K562 (cell line): ENCODE measurements around the gene ZDHHC8. TPM values are rescaled to one million over a fixed set of nuclear protein-coding genes. Genes with fewer than 3 reads are reported as not detected.
A peak's percentile ranks its signal among the peaks of the same experiment; 100 is the strongest.

Experiments used
- ATAC-seq: fragments of 200-7000 bp; cut with Tn5 transposase; 3 replicates; pipeline ENCODE4 v1.9.1; 2020; ENCODE audit warnings: moderate library complexity
- BruUV-seq: library from RNA; stranded (reverse); fragments of 400-500 nt; replicated peaks from 2 replicates; lab custom pipeline; 2021; lab: Mats Ljungman, UMichigan
- CTCF ChIA-PET: fragments of 300-600 bp; formaldehyde crosslinking; extraction: SDS; loops from one replicate; lab custom pipeline; 2021; ENCODE audit warnings: low intra/inter-chr PET ratio; lab: Yijun Ruan, JAX
- POLR2A ChIA-PET: fragments of 300-600, 350-650 bp; sonication (Branson Sonifier 250); formaldehyde crosslinking; extraction: SDS; loops from one replicate; lab custom pipeline; 2021; ENCODE audit warnings: antibody characterized with exemption, inconsistent platforms; lab: Yijun Ruan, JAX
- DNase-seq, 4 experiments: peaks; one replicate each; pipeline versions ENCODE4 v3.0.0 to v3.0.0-alpha.2; 2011 to 2018; ENCODE audit warnings: low spot score in 3 of 4, mixed read lengths in 3 of 4; ENCODE audit errors: extremely low read depth in 1 of 4
- FAIRE-seq: peaks from 2 replicates; lab custom pipeline; 2011; peaks lifted over from hg19 to GRCh38; lab: Jason Lieb, UNC
- H2AFZ ChIP-seq: 2 replicates; pipeline ENCODE4 v1.6.0; 2011; ENCODE audit warnings: low read depth, low read length, control low read depth, inconsistent platforms
- H3K27ac ChIP-seq: fragments of 200-600 bp; 3 replicates; pipeline ENCODE4 v1.8.0; 2011; ENCODE audit warnings: low read depth, mild to moderate bottlenecking, control low read depth, inconsistent platforms, low read length, moderate library complexity, mixed read lengths; ENCODE audit errors: extremely low read depth
- H3K27me3 ChIP-seq, 2 experiments: fragments of 300-600 bp in 1 of 2; 2 replicates in 1 of 2; 3 replicates in 1 of 2; pipeline versions ENCODE4 v1.6.0 to v1.8.0; 2011; ENCODE audit warnings: inconsistent platforms in 2 of 2, low read length in 2 of 2, mild to moderate bottlenecking in 1 of 2, mixed read lengths in 1 of 2, moderate library complexity in 1 of 2; ENCODE audit not compliant: control insufficient read depth in 2 of 2, insufficient read depth in 2 of 2
- H3K36me3 ChIP-seq: fragments of 300-600 bp; 3 replicates; pipeline ENCODE4 v1.8.0; 2011; ENCODE audit warnings: mild to moderate bottlenecking, low read length, inconsistent platforms; ENCODE audit not compliant: control insufficient read depth, insufficient read depth
- H3K4me1 ChIP-seq, 2 experiments: fragments of 200-600 bp in 1 of 2; replicated peaks in 1 of 2; 2 replicates in 1 of 2; 3 replicates in 1 of 2; pipeline versions ENCODE4 v1.5.1 to v1.8.0; 2011; ENCODE audit warnings: inconsistent platforms in 2 of 2, low read length in 2 of 2, mild to moderate bottlenecking in 1 of 2, mixed read lengths in 1 of 2, moderate library complexity in 1 of 2; ENCODE audit not compliant: control insufficient read depth in 2 of 2, insufficient read depth in 2 of 2
- H3K4me2 ChIP-seq: 2 replicates; pipeline ENCODE4 v1.6.1; 2011; ENCODE audit warnings: low read length, control low read depth, inconsistent platforms, mixed read lengths; ENCODE audit not compliant: insufficient read depth
- H3K4me3 ChIP-seq: fragments of 200-600 bp; sonication (generic), shearing (Covaris generic); 2 replicates; pipeline ENCODE4 v1.5.1; 2016; ENCODE audit warnings: control low read depth, inconsistent platforms
- H3K79me2 ChIP-seq: fragments of 200-600 bp; 3 replicates; pipeline ENCODE4 v1.8.0; 2011; ENCODE audit warnings: low read length, inconsistent platforms; ENCODE audit not compliant: control insufficient read depth, insufficient read depth
- H3K9ac ChIP-seq, 2 experiments: 2 replicates each; pipeline versions ENCODE4 v1.6.0 to v1.6.1; 2011; ENCODE audit warnings: low read depth in 2 of 2, low read length in 2 of 2, control low read depth in 1 of 2, inconsistent platforms in 1 of 2, mild to moderate bottlenecking in 1 of 2, mixed read lengths in 1 of 2; ENCODE audit not compliant: insufficient read depth in 1 of 2
- H3K9me1 ChIP-seq: one replicate; pipeline ENCODE4 v1.6.0; 2011; ENCODE audit warnings: inconsistent platforms, mild to moderate bottlenecking, low read length, moderate library complexity; ENCODE audit not compliant: control insufficient read depth, insufficient read depth
- H3K9me3 ChIP-seq: replicated peaks from 2 replicates; pipeline ENCODE4 v1.5.1; 2011; ENCODE audit warnings: low read depth, low read length, inconsistent platforms; ENCODE audit not compliant: control insufficient read depth, insufficient read depth
- H4K20me1 ChIP-seq: replicated peaks from 2 replicates; pipeline ENCODE4 v1.6.1; 2011; ENCODE audit warnings: low read length, inconsistent platforms, mixed read lengths; ENCODE audit not compliant: control insufficient read depth, insufficient read depth
- CREBBP ChIP-seq: IDR thresholded peaks from one replicate; pipeline ENCODE4 v1.6.1; 2012; ENCODE audit warnings: low read depth, mild to moderate bottlenecking, control low read depth, inconsistent platforms, low read length
- CTCF ChIP-seq, 3 experiments: IDR thresholded peaks in 2 of 3; conservative IDR thresholded peaks in 1 of 3; 2 replicates each; pipeline ENCODE4 v1.5.1; 2011 to 2012; ENCODE audit warnings: low read length in 3 of 3, mild to moderate bottlenecking in 3 of 3, control low read depth in 2 of 3, improper control_type of control experiment in 1 of 3, inconsistent platforms in 1 of 3, low read depth in 1 of 3, mixed read lengths in 1 of 3, moderate library complexity in 1 of 3; ENCODE audit not compliant: insufficient read depth in 2 of 3
- E2F4 ChIP-seq: sonication (generic); formaldehyde crosslinking; IDR thresholded peaks from 2 replicates; pipeline ENCODE4 v1.8.0; 2022; ENCODE audit warnings: mild to moderate bottlenecking, low read depth, missing genetic modification reagents
- ERF ChIP-seq: fragments of 450-650 bp; formaldehyde crosslinking; IDR thresholded peaks from 2 replicates; pipeline ENCODE4 v1.4.0; 2020; ENCODE audit warnings: mild to moderate bottlenecking, mixed read lengths
- EWSR1 ChIP-seq: fragments of 450-650 bp; IDR thresholded peaks from 2 replicates; pipeline ENCODE4 v1.6.1; 2018; ENCODE audit warnings: borderline replicate concordance, mild to moderate bottlenecking, low read depth, moderate library complexity; ENCODE audit not compliant: partially characterized antibody
- FOXA3 ChIP-seq, 2 experiments: fragments of 450-650 bp in 1 of 2; sonication (generic) in 1 of 2; formaldehyde crosslinking; IDR thresholded peaks in 1 of 2; conservative IDR thresholded peaks in 1 of 2; 2 replicates each; pipeline versions ENCODE4 v1.4.0 to v1.8.0; 2020 to 2022; ENCODE audit warnings: mild to moderate bottlenecking in 2 of 2, missing genetic modification reagents in 1 of 2
- FOXM1 ChIP-seq, 2 experiments: fragments of 450-650 bp in 1 of 2; sonication (generic) in 1 of 2; formaldehyde crosslinking in 1 of 2; IDR thresholded peaks; 2 replicates each; pipeline versions ENCODE4 v1.6.1 to v1.9.0; 2017 to 2022; ENCODE audit warnings: low read depth in 2 of 2, mild to moderate bottlenecking in 2 of 2, missing genetic modification reagents in 1 of 2, moderate library complexity in 1 of 2
- GABPB2 ChIP-seq: fragments of 250-450 bp; sonication (Bioruptor Pico); conservative IDR thresholded peaks from 2 replicates; pipeline ENCODE4 v1.5.1; 2021; ENCODE audit warnings: mild to moderate bottlenecking
- MED1 ChIP-seq: sonication (generic); formaldehyde crosslinking; IDR thresholded peaks from 2 replicates; pipeline ENCODE4 v1.8.1; 2023; ENCODE audit warnings: missing genetic modification reagents, borderline replicate concordance
- RB1 ChIP-seq: fragments of 450-650 bp; IDR thresholded peaks from 2 replicates; pipeline ENCODE4 v1.6.1; 2017; ENCODE audit warnings: low read depth, mild to moderate bottlenecking
- RBBP5 ChIP-seq: fragments of 200-600 bp; sonication (generic); IDR thresholded peaks from 2 replicates; pipeline ENCODE4 v1.6.1; 2012; ENCODE audit warnings: borderline replicate concordance, mild to moderate bottlenecking, low read length, control low read depth, inconsistent platforms; ENCODE audit not compliant: insufficient read depth, poor library complexity, severe bottlenecking
- RBM15 ChIP-seq: fragments of 200-400 bp; formaldehyde crosslinking; IDR thresholded peaks from 2 replicates; pipeline ENCODE4 v1.6.1; 2018; ENCODE audit warnings: mild to moderate bottlenecking, low read length, moderate library complexity; ENCODE audit not compliant: insufficient read depth
- SMARCA5 ChIP-seq: fragments of 450-650 bp; IDR thresholded peaks from 2 replicates; pipeline ENCODE4 v1.6.1; 2016
- ZFP91 ChIP-seq: sonication (generic); formaldehyde crosslinking; IDR thresholded peaks from 2 replicates; pipeline ENCODE4 v1.8.0; 2022; ENCODE audit warnings: mild to moderate bottlenecking, missing genetic modification reagents
- ZNF57 ChIP-seq: fragments of 450-650 bp; formaldehyde crosslinking; IDR thresholded peaks from 2 replicates; pipeline ENCODE4 v1.4.0; 2020; ENCODE audit warnings: mild to moderate bottlenecking, moderate library complexity
- WGBS: fragments of 100-300 bp; shearing (Covaris generic); methylation state at CpG from one replicate; pipeline ENCODE4 v1.1.6; 2016; ENCODE audit warnings: low coverage, mixed read lengths; ENCODE audit not compliant: insufficient coverage; ENCODE audit errors: missing lambda C conversion rate; 5-methylcytosine and 5-hydroxymethylcytosine counted together
- in situ Hi-C: fragments of 300-500 bp; cut with MboI; formaldehyde crosslinking; loops from 4 replicates; pipeline ENCODE4 v1.15.0; 2018; ENCODE audit warnings: inconsistent platforms, mixed read lengths
- intact Hi-C: fragments of 100-400 bp; cut with micrococcal nuclease; formaldehyde crosslinking; loops from 2 replicates; pipeline ENCODE4 v1.14.2; 2022
- polyA plus RNA-seq, 8 experiments: library from polyadenylated mRNA; depleted of rRNA in 4 of 8; stranded (reverse) in 5 of 8; unstranded in 3 of 8; fragments of >200 nt; fragmentation: Nextera tagmentation in 2 of 8; fragmentation: Illumina TruSeq in 1 of 8; extraction: Ambion mirVana in 2 of 8; extraction: Trizol in 1 of 8; gene quantifications; 2 replicates each; pipeline versions ENCODE4 v1.2.1 to v1.2.3, GENCODE V29; 2011 to 2014; ENCODE audit warnings: inconsistent platforms in 1 of 8, missing spikeins in 1 of 8
- total RNA-seq, 7 experiments: library from RNA; depleted of rRNA in 6 of 7; stranded (reverse); fragments of >200 nt in 6 of 7; fragmentation: Illumina TruSeq in 2 of 7; extraction: Trizol in 2 of 7; gene quantifications; 2 replicates each; pipeline versions ENCODE4 v1.2.1 to v1.2.3, GENCODE V29; 2011 to 2021; ENCODE audit warnings: low replicate concordance in 1 of 7

ZDHHC8 gene
- total and polyA plus RNA-seq, 9 of the 15 experiments (the other 6 are each of a cell fraction or from before 2014, with no cell fraction given) = 0.04 to 109 (median 16.4) TPM

GRCh38 chr22:20193761-20194494 lies 62.3 kb downstream of the ZDHHC8 start:
- no TSS peak for BruUV-seq
- Histone ChIP-seq H3K4me2 (no peak overlapping the region), H3K9me3 (no peaks in the 10 kb centered on the region), H3K4me3 (no peak overlapping the region), H3K27me3 (peaks cover 79 to 85% of the 10 kb centered on the region in 2 experiments), H2AFZ (no peak overlapping the region), H3K27ac (no peak overlapping the region), H3K36me3 (no peaks in the 10 kb centered on the region), H3K9ac (no peak overlapping the region; a peak in 1 of 4 replicates), H3K9me1 (peaks cover 3% of the 10 kb centered on the region), H4K20me1 (peaks cover 39% of the 10 kb centered on the region), H3K79me2 (no peaks in the 10 kb centered on the region), H3K4me1 (peaks cover 0 to 49% of the 10 kb centered on the region in 2 experiments; a peak in 2 of 5 replicates)
- ATAC-seq (no peak), FAIRE-seq (no peak), DNase-seq (no peak)
- intact Hi-C loops = loop anchor here (5.0 kb wide), 1 partner anchor 37 kb away; no protein-coding TSS in a partner anchor
- ChIA-PET CTCF (no interaction called here), POLR2A (interaction anchor here (0.7 to 1.7 kb wide), 9 partner anchors 12 to 44 kb away, joined by 3 to 10 read pairs (median 4); no protein-coding TSS in a partner anchor)
- in situ Hi-C loops = no loop called here
- WGBS = 7% methylated on average over 17 of the region's 17 CpGs
- TF ChIP-seq EWSR1 = no peak
- no peak for TF ChIP-seq ERF
- TF ChIP-seq GABPB2 (CRISPR knock-in tag) = no peak
- 0 out of 4 replicates have a peak, but pooled peaks of 1 of the 2 experiments have one; percentile 59 for TF ChIP-seq FOXA3 (CRISPR knock-in tag; conservative IDR thresholded peaks at IDR 0.05 in 1 of 2, IDR thresholded peaks at IDR 0.05 in 1 of 2)
- TF ChIP-seq E2F4 = 0 out of 2 replicates have a peak, but pooled peaks have one; percentile 51
- no peak for TF ChIP-seq RB1
- TF ChIP-seq ZNF57 (CRISPR knock-in tag) = no peak
- TF ChIP-seq RBBP5 = peak; percentile 25
- no peak for TF ChIP-seq FOXM1 (IDR thresholded peaks at IDR 0.05; ENCODE audit: low read depth)
- TF ChIP-seq FOXM1 (CRISPR knock-in tag; IDR thresholded peaks at IDR 0.05; ENCODE audit: low read depth) = 0 out of 2 replicates have a peak, but pooled peaks have one; percentile 36
- TF ChIP-seq RBM15 = no peak
- no peak; a peak in 1 of 6 replicates for TF ChIP-seq CTCF (IDR thresholded peaks at IDR 0.05 in 2 of 3, conservative IDR thresholded peaks at IDR 0.05 in 1 of 3; ENCODE audit: insufficient read depth in 2 of 3, low read depth in 1 of 3, low read length in 3 of 3)
- TF ChIP-seq CREBBP = no peak
- no peak for TF ChIP-seq ZFP91 (CRISPR knock-in tag)
- 0 out of 2 replicates have a peak, but pooled peaks have one; percentile 68 for TF ChIP-seq MED1 (CRISPR knock-in tag)
- no peak for TF ChIP-seq SMARCA5
